Right ventricle myocardium superior (tissue), 1 donor: Measurements from ENCODE around the gene SLX1A. TPM values are rescaled to one million over a fixed set of nuclear protein-coding genes. Genes with fewer than 3 reads are reported as not detected.
"Not testable (repeated sequence)": the region's sequence is repeated elsewhere in the genome, so short reads cannot be mapped to it uniquely, and the experiment has no call there.

Source experiments
- ATAC-seq: fragments of 200-7000 bp; cut with Tn5 transposase; one replicate; pipeline ENCODE4 v1.9.1; 2020; ENCODE audit warnings: mild to moderate bottlenecking; ENCODE audit not compliant: poor library complexity
- DNase-seq: peaks from one replicate; pipeline ENCODE4 v3.0.0-alpha.2; 2020
- intact Hi-C: fragments of 100-400 bp; cut with DNase I; formaldehyde crosslinking; loops from one replicate; pipeline ENCODE4 v1.11.2; 2022
- total RNA-seq: library from RNA; stranded (reverse); fragmentation: NEBNext Ultra II Directional; extraction: Animal tissue kit (Norgen Biotek cat#: 25700); gene quantifications from one replicate; pipeline ENCODE4 v1.2.1, GENCODE V29; 2021
- donor health status: DM: no; HTN: yes; CAD: no; lungs with severe emphysema.

The SLX1A gene
- total RNA-seq, 1 donor from 2014 or later: 16.2 TPM

DNA sequence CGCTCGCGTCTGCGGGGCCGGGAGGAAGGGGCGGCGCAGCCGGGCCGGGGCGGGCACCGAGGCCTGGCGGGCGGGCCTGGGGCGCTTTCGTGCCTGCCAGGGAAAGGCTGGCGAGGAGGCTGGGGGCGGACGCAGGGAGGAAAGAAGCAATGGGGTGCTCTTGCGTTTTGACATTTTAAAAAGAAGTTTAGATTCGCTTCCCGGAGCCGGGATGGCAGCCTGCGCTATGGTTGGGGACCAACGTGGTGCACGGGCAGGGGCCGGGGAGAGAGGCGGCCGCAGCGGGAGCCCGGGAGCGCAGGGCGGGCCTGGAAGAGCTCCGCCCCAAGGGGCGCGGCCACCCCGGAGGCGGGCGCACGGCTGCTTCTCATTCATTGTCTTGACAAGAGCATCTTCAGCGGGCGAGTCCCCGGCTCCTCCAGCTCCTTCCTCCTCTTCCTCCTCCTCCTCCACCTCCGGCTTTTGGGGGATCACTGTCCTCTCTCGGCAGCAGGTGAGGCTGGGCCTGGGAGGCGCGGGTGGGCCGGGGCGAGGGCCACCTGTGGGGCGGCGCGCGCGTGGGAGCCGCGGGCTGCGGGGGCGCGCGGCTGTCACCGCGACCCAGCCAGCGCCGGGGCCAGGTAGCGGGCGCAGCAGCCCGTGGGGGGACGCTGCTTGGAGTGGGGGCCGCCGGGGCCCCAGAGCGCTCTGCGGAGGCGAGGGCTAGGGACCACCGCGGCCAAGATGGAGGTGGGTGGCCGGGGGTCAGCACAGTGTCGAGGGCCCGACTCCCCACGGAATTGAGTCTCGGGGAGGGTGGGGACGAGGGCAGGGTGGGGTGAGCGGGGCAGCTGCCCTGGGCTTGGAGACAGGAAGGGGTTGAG, 10.2 kb upstream of the SLX1A start, which contains the start of gene CORO1A:
Gene CORO1A (plus strand): TSS at position 370 of the 863 bp plus-strand sequence. CDS start 1,608 bp downstream, outside the sequence.
- DNase-seq: peak; percentile 94
- intact Hi-C loops: no loop called here
- peak; percentile 90 for ATAC-seq

DNA sequence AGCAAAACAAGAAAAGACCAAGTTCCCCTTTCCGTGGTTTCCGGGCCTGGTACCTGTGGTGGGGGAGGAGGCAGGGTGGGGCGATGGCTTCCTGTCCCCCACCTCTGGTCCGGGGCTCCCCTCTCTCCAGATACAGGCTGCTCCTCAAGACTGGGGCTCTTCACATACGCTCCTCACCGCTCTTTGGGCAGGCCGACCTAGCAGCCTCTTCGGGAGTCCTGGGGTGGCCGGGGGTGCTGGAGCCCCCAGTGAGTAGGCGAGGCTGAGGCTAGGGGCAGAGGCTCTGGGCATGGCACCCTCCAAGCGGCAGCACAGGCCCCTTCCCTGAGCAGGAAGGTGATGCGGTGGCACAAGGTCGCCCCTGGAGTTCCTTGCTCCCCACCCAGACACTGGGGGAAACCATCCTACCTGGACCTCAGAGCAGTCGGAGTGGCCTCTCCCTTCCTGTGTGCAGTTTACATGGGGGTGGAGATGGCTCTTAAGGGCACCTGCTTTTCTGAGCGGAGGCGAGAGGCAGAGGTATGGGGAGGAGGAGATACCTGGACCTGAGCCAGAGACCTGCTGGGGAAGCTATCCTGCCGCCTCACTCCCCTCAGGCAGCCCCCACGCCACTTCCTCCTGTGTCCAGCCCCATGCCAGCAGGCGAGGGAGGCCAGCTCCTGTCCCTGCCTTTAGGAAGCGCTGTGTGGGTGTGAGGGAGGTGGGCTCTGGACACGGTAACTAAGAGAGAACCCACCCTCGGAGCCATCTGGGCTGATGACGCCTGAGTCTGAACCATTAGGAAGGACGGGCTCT, 9.4 kb upstream of the SLX1A start:
- intact Hi-C loops: no loop called here
- ATAC-seq: no peak
- peak; percentile 64 for DNase-seq

DNA sequence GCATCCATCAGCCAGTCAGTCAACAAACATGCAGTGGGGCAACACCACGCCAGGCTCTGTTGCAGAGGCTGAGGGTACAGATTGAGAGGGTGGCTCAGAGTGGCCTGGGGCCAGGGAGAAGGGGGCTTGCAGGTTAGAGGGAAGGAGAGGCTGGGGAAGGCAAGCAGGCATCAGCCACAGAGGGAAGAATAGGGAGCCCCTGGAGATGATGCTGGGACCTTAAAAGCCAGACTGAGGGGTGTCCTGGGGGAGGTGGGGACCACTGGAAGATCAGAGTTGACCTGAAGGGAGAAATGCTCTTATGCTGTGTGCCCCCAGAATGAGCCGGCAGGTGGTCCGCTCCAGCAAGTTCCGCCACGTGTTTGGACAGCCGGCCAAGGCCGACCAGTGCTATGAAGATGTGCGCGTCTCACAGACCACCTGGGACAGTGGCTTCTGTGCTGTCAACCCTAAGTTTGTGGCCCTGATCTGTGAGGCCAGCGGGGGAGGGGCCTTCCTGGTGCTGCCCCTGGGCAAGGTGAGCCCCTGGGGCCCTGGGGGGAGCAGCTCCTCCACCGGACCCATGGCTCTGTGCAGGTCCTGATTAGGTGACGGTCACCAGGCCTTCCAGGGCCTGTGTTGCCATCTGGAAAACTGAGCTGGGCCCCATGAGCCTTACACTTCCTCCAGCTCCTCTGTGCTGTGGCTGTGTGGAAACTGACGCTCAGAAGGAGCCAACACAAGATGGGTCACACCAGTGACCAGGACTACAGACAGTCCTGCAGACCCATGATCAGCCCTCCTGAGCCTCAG, 8.6 kb upstream of the SLX1A start:
- ATAC-seq (peak; percentile 1), DNase-seq (peak; percentile 43)
- intact Hi-C loops: no loop called here

DNA sequence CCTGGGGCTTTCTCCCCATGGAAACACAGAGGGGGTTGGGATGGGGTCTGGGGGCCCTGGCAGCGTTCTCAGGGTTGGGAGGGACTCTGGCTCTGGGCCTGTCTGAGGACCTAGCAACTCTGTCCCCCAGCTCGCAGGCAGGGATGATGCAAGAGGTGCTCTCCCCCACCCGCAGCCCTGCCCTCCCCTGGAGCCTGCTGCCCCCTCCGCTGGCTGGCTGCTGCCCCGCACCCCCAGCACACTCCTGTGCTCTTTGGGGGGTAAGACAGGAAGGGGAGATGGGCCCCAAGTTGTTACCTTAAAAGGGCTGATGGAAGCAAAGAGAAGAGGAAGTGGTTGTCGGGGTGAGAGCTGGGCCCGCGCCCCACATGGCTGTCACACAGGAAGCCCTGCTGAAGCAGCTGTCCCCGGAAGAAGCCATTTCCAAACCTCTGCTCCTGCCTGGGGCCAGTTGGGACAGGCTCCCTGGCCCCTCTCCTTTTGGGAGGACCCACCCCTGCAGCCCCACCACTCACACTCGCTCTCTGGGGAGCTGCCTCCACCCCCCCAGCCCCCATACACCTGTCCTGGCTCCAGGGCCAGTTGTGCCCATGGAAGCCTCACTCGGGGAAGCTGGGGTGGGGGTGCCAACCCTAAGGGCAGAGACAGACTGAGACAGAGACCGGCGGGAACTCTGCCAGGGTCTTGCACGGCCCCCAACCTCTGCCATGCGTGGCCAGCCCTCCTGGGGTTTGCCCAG, 7.8 kb upstream of the SLX1A start:
- peak; percentile 82 for DNase-seq
- peak; percentile 44 for ATAC-seq
- intact Hi-C loops: no loop called here

DNA sequence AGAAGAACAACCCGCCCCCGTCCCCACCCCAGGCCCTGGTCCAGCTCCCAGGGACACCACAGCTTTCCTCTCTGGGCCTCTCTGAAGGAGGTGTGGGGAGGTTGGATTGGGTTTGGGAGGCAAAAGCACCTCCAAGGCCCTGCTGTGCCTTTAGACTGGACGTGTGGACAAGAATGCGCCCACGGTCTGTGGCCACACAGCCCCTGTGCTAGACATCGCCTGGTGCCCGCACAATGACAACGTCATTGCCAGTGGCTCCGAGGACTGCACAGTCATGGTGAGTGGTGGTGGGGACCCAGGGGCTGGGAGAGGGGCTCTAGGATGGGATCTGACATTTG, 7.3 kb upstream of the SLX1A start:
- DNase-seq: peak; percentile 41
- no peak for ATAC-seq
- intact Hi-C loops: no loop called here

DNA sequence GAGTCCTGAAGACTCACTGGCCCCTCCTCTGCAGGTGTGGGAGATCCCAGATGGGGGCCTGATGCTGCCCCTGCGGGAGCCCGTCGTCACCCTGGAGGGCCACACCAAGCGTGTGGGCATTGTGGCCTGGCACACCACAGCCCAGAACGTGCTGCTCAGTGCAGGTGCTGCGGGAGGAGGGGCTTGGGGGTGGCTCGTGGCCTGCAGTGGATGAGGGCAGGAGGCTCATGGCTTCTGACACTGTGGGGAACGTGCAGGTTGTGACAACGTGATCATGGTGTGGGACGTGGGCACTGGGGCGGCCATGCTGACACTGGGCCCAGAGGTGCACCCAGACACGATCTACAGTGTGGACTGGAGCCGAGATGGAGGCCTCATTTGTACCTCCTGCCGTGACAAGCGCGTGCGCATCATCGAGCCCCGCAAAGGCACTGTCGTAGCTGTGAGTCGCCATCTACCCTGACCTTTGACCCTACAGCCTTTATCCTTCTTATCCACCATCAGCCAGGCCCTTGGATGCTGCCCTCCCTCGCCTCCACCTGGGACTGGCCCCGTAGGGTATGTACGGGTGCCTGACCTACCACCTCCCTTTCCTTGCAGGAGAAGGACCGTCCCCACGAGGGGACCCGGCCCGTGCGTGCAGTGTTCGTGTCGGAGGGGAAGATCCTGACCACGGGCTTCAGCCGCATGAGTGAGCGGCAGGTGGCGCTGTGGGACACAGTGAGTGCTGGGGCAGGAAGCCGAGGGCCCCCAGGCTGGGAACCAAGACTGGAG, 6.7 kb upstream of the SLX1A start:
- intact Hi-C loops: no loop called here
- no peak for ATAC-seq
- DNase-seq: peak; percentile 89

DNA sequence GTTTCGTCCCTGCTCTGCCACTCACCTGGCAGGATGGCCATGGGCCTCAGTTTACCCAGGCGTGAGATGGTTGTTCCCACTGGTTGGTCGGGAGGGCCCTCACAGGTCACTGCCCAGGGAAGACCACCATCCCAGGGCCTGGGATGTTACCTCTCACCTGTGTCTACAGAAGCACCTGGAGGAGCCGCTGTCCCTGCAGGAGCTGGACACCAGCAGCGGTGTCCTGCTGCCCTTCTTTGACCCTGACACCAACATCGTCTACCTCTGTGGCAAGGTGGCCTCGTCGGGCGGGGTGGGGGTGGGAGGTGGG, 6.2 kb upstream of the SLX1A start:
- DNase-seq (no peak), ATAC-seq (no peak)
- intact Hi-C loops: no loop called here

DNA sequence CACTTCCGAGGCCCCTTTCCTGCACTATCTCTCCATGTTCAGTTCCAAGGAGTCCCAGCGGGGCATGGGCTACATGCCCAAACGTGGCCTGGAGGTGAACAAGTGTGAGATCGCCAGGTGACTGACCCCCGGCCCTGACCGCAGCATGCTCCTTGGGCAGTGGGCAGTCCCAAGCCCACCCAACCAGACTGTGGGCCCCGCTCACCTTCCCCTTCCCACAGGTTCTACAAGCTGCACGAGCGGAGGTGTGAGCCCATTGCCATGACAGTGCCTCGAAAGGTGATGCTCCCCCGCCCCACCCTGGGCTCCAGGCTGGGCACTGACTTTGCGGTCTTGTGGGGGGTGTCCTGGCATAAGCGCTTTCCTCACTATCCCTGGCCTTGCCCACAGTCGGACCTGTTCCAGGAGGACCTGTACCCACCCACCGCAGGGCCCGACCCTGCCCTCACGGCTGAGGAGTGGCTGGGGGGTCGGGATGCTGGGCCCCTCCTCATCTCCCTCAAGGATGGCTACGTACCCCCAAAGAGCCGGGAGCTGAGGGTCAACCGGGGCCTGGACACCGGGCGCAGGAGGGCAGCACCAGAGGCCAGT, 5.6 kb upstream of the SLX1A start:
- intact Hi-C loops: no loop called here
- no peak for ATAC-seq
- DNase-seq: no peak

DNA sequence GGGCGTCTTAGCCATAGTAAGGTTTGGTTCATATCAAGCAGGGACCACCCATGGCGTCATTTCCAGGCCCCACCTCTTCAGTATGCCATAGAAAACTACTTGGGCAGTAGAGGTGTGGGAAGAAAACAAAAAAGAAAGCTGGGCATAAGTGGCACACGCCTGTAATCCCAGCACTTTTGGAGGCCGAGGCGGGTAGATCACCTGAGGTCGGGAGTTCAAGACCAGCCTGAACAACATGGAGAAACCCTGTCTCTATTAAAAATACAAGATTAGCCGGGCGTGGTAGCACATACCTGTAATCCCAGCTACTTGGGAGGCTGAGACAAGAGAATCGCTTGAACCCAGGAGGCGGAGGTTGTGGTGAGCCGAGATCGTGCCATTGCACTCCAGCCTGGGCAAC, 2.5 kb upstream of the SLX1A start:
- DNase-seq, intact Hi-C loops, ATAC-seq: not testable (repeated sequence)

DNA sequence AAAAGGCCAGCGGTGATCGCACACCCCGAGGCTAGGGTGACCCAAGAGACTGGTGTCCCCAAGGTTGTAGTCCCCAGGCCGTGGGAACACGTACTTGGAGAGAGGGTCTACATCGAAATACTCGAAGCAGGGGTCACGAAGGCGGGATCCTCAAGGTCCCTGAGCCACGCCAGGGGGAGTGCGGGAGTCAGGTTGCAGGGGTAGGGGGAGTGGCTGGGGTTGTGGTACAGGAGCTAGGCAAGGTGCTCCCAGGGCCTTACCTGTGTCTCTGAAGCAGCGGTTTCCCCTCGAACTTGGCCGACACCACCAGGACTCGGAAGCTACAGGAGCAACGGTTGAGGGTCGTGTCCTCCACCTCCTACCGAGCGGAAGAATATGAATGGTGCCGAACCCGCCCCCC, 577 bp upstream of the SLX1A start:
- intact Hi-C loops, DNase-seq: not testable (repeated sequence)
- ATAC-seq: peak; percentile 24

DNA sequence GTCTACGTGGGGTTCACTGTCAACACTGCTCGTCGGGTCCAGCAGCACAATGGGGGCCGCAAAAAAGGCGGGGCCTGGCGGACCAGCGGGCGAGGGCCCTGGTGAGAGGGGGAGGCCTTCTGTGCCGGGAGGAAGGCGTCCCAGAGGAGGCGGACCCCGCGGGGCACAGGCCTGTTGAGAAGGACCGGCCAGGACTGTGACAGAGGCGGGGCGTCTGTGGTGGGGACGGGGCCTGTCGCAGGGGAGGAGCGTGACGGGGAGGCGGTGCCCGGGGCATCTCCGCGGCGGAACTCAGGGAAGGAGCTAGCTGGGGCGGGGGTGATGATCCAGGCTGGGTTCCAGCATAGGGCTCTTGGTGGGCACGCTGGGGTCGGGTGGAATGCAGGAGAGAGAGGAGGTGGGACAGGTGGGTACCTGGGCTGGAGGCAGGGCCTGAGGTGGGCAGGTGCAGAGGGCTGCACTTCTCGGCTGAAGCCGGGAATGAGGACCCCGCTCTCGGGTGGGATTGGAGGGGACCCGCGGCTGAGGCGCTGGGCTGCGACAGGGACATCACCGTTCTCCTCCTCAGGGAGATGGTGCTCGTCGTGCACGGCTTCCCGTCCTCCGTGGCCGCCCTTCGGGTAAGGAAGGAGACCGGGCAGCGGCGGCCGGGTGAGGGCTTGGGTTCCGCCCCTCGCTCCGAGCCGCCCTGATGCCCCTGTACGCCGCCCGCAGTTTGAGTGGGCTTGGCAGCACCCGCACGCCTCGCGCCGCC, 674 bp downstream of the SLX1A start:
- peak; percentile 85 for ATAC-seq
- DNase-seq: peak; percentile 33
- intact Hi-C loops: not testable (repeated sequence)

DNA sequence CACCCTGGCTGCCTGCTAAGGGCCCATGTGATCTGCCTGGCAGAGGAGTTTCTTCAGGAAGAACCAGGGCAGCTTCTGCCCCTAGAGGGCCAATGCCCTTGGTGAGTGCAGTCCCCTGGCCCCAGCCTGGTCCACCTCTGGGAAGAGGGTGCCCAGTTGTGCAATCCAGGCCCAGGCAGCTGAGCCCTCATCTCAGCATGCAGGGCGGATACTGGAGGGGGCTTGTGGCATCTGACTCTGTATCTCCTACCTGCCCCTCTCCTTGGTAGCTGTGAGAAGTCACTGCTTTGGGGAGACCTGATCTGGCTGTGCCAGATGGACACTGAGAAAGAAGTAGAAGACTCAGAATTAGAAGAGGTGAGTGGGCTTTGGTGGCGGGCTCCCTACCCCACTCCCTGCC, 3.3 kb downstream of the SLX1A start:
- intact Hi-C loops, ATAC-seq: not testable (repeated sequence)

DNA sequence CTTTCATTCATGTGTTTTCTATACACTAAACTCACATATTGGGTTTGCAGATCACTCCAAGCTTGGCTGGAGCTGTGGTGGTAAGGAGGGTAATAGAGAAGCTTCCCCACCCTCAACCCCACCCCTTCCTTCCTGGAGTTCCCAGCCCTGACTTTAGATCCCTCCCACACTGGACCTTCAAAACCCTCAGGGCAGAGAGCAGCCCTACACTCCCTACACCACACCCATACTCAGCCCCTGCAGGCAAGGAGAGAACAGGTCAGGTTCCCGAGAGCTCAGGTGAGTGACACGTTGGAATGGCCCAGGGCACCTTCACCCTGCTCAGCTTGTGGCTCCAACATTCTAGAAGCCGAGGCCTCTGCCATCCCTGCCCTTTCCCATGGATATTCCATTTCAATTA, 5.4 kb downstream of the SLX1A start, which contains the start of gene SULT1A3:
Gene SULT1A3 (plus strand): TSS at position 207 of the 400 bp plus-strand sequence. CDS start 1,474 bp downstream, outside the sequence.
- intact Hi-C loops, DNase-seq: not testable (repeated sequence)
- peak; percentile 25 for ATAC-seq

More for the DNA sequence above, 3.3 kb downstream of the SLX1A start:
- DNase-seq: not testable (repeated sequence)

DNA sequence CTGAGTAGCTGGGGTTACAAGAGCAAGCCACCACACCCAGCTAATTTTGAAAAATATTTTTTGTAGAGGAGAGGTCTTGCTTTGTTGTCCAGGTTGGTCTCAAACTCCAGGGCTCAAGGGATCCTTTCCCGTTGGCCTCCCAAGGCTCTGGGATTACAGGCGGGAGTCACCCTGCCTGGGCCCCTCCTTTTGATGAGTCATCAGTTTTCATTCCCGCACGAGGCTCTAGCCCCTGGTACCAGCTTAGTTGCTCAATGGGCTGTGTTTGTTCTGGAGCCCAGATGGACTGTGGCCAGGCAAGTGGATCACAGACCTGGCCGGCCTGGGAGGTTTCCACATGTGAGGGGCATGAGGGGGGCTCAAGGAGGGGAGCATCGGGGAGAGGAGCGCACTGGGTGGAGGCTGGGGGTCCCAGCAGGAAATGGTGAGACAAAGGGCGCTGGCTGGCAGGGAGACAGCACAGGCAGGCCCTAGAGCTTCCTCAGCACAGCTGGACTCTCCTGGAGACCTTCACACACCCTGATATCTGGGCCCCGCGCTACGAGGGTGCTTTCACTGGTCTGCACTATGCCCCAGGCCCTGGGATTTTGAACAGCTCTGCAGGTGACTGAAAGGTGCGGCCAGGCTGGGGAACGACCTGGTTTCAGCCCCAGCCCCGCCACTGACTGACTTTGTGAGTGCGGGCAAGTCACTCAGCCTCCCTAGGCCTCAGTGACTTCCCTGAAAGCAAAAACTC, 6.1 kb downstream of the SLX1A start:
- DNase-seq, intact Hi-C loops: not testable (repeated sequence)
- ATAC-seq: peak; percentile 50

DNA sequence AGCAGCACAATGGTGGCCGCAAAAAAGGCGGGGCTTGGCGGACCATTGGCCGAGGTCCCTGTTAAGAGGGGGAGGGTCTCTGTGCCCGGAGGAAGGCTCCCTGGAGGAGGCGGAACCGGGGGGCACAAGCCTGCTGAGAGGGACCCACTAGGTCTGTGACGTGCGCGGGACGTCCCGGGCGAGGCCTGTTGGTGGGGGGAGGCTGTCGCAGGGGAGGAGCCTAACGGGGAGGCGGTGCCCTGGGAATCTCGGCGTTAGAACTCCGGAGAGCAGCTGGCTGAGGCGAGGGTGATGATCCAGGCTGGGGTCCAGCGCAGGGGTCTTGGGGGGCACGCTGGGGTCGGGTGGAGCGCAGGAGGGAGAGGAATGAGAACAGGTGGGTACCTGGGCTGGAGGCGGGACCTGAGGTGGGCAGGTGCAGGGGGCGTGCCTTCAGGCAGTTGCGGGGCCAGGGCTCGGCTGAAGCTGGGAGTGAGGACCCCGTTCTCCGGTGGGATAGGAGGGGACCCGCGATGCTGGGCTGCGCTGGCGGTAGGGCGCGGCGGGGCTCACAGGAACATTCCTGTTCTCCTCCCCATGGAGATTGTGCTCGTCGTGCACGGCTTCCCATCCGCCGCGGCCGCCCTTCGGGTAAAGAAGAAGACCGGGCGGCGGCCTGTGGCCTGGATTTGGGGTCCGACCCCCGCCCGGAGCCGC, 12.0 kb downstream of the SLX1A start:
- DNase-seq: peak; percentile 39
- ATAC-seq: peak; percentile 76
- intact Hi-C loops: not testable (repeated sequence)
